HepG2 (cell line): ENCODE data around the gene ALDOA. TPM values are rescaled to one million over a fixed set of nuclear protein-coding genes. Genes with fewer than 3 reads are reported as not detected.

Source experiments
- BRCA1 ChIP-seq: sonication (generic); formaldehyde crosslinking; IDR thresholded peaks from 2 replicates; pipeline ENCODE4 v1.4.0; 2020; ENCODE audit warnings: missing genetic modification reagents
- CEBPG ChIP-seq: IDR thresholded peaks from 2 replicates; pipeline ENCODE4 v1.6.1; 2016
- ISX ChIP-seq: sonication (generic); formaldehyde crosslinking; conservative IDR thresholded peaks from 2 replicates; pipeline ENCODE4 v1.5.0; 2020; ENCODE audit warnings: missing genetic modification reagents
- PHF8 ChIP-seq: sonication (generic); formaldehyde crosslinking; IDR thresholded peaks from 2 replicates; pipeline ENCODE4 v1.5.0; 2020; ENCODE audit warnings: missing genetic modification reagents
- PPARG ChIP-seq: conservative IDR thresholded peaks from 2 replicates; pipeline ENCODE4 v1.6.1; 2016; ENCODE audit warnings: missing biosample characterization, missing genetic modification reagents
- ZFP90 ChIP-seq: sonication (generic); formaldehyde crosslinking; IDR thresholded peaks from 2 replicates; pipeline ENCODE4 v1.8.0; 2022; ENCODE audit warnings: missing genetic modification reagents, mild to moderate bottlenecking, inconsistent platforms, borderline replicate concordance
- ZNF572 ChIP-seq: sonication (generic); formaldehyde crosslinking; IDR thresholded peaks from 2 replicates; pipeline ENCODE4 v1.5.1; 2020; ENCODE audit warnings: mild to moderate bottlenecking, missing genetic modification reagents
- ZNF709 ChIP-seq: sonication (generic); formaldehyde crosslinking; IDR thresholded peaks from 2 replicates; pipeline ENCODE4 v1.5.0; 2020; ENCODE audit warnings: mild to moderate bottlenecking, missing genetic modification reagents
- ZNF746 ChIP-seq: sonication (generic); formaldehyde crosslinking; IDR thresholded peaks from 2 replicates; pipeline ENCODE4 v1.8.0; 2022; ENCODE audit warnings: mild to moderate bottlenecking, missing genetic modification reagents
- polyA plus RNA-seq, 8 experiments: library from polyadenylated mRNA; depleted of rRNA in 3 of 8; stranded (reverse) in 7 of 8; unstranded in 1 of 8; fragments of >200 nt; fragmentation: Illumina TruSeq in 4 of 8; extraction: Trizol in 4 of 8; gene quantifications; 2 replicates each; pipeline versions ENCODE4 v1.2.1 to v1.2.3, GENCODE V29; 2011 to 2016; ENCODE audit warnings: low read depth in 4 of 8, missing spikeins in 1 of 8, mixed read lengths in 1 of 8; ENCODE audit not compliant: insufficient read depth in 1 of 8
- total RNA-seq, 5 experiments: library from RNA; depleted of rRNA; stranded (reverse); fragments of >200 nt; fragmentation: Illumina TruSeq; extraction: Trizol; gene quantifications; 2 replicates each; pipeline ENCODE4 v1.2.3, GENCODE V29; 2016; ENCODE audit warnings: low read depth in 1 of 5
- TF ChIP-seq, protein P1 (sequence below), 2 experiments: fragments of 450-650 bp in 1 of 2; sonication (generic) in 1 of 2; formaldehyde crosslinking in 1 of 2; IDR thresholded peaks; 2 replicates each; pipeline versions ENCODE4 v1.6.1 to v1.8.0; 2016 to 2022; ENCODE audit warnings: antibody characterized with exemption in 1 of 2, mild to moderate bottlenecking in 1 of 2, missing genetic modification reagents in 1 of 2
- TF ChIP-seq, protein P2 (sequence below): sonication (generic); formaldehyde crosslinking; IDR thresholded peaks from 2 replicates; pipeline ENCODE4 v1.8.0; 2022; ENCODE audit warnings: missing genetic modification reagents, mild to moderate bottlenecking, borderline replicate concordance
- TF ChIP-seq, protein P3 (sequence below): sonication (generic); formaldehyde crosslinking; IDR thresholded peaks from 2 replicates; pipeline ENCODE4 v1.4.0; 2020; ENCODE audit warnings: missing genetic modification reagents, mild to moderate bottlenecking, borderline replicate concordance
- TF ChIP-seq, protein P4 (sequence below): sonication (generic); formaldehyde crosslinking; IDR thresholded peaks from 2 replicates; pipeline ENCODE4 v1.8.0; 2022; ENCODE audit warnings: mild to moderate bottlenecking, missing genetic modification reagents, borderline replicate concordance
- TF ChIP-seq, protein P5 (sequence below): sonication (generic); formaldehyde crosslinking; IDR thresholded peaks from 2 replicates; pipeline ENCODE4 v1.4.0; 2020; ENCODE audit warnings: missing genetic modification reagents, mild to moderate bottlenecking, borderline replicate concordance

The ALDOA gene
- total and polyA plus RNA-seq, 2 of the 13 experiments (the other 11 are each of a cell fraction or from before 2014, with no cell fraction given): 925 to 1,884 TPM

DNA sequence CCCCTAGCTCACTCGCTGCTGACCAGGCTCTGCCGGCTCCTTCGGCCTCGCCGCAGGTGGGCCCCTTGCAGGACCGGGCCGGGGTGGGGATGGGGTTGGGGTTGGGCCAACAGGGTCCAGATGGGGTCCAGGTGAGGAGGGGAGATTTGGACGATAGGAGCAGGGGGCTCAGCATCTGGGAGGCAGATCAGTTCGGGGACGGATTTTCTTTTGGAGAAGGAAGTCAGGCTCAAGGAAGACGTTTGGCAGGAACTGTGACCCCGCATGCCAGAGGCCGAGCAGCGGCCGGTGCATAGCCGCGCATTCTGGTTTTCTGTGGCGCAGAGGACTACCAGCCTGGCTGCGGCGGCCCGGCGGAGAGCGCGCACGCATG is 845 bp upstream of the ALDOA start (continued):
- TF ChIP-seq, protein P1, sequence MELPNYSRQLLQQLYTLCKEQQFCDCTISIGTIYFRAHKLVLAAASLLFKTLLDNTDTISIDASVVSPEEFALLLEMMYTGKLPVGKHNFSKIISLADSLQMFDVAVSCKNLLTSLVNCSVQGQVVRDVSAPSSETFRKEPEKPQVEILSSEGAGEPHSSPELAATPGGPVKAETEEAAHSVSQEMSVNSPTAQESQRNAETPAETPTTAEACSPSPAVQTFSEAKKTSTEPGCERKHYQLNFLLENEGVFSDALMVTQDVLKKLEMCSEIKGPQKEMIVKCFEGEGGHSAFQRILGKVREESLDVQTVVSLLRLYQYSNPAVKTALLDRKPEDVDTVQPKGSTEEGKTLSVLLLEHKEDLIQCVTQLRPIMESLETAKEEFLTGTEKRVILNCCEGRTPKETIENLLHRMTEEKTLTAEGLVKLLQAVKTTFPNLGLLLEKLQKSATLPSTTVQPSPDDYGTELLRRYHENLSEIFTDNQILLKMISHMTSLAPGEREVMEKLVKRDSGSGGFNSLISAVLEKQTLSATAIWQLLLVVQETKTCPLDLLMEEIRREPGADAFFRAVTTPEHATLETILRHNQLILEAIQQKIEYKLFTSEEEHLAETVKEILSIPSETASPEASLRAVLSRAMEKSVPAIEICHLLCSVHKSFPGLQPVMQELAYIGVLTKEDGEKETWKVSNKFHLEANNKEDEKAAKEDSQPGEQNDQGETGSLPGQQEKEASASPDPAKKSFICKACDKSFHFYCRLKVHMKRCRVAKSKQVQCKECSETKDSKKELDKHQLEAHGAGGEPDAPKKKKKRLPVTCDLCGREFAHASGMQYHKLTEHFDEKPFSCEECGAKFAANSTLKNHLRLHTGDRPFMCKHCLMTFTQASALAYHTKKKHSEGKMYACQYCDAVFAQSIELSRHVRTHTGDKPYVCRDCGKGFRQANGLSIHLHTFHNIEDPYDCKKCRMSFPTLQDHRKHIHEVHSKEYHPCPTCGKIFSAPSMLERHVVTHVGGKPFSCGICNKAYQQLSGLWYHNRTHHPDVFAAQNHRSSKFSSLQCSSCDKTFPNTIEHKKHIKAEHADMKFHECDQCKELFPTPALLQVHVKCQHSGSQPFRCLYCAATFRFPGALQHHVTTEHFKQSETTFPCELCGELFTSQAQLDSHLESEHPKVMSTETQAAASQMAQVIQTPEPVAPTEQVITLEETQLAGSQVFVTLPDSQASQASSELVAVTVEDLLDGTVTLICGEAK (IDR thresholded peaks at IDR 0.05): no peak
- TF ChIP-seq, protein P1 (CRISPR knock-in tag; IDR thresholded peaks at IDR 0.05): no peak
- TF ChIP-seq PHF8 (no peak), ZNF709 (CRISPR knock-in tag) (no peak), ZNF746 (CRISPR knock-in tag) (no peak), ZFP90 (CRISPR knock-in tag) (no peak), BRCA1 (CRISPR knock-in tag) (0 out of 2 replicates have a peak, but pooled peaks have one; percentile 28), PPARG (no peak), ZNF572 (no peak), ISX (CRISPR knock-in tag) (0 out of 2 replicates have a peak, but pooled peaks have one; percentile 66), CEBPG (no peak)
- TF ChIP-seq, protein P2, sequence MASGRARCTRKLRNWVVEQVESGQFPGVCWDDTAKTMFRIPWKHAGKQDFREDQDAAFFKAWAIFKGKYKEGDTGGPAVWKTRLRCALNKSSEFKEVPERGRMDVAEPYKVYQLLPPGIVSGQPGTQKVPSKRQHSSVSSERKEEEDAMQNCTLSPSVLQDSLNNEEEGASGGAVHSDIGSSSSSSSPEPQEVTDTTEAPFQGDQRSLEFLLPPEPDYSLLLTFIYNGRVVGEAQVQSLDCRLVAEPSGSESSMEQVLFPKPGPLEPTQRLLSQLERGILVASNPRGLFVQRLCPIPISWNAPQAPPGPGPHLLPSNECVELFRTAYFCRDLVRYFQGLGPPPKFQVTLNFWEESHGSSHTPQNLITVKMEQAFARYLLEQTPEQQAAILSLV: no peak
- TF ChIP-seq, protein P3, sequence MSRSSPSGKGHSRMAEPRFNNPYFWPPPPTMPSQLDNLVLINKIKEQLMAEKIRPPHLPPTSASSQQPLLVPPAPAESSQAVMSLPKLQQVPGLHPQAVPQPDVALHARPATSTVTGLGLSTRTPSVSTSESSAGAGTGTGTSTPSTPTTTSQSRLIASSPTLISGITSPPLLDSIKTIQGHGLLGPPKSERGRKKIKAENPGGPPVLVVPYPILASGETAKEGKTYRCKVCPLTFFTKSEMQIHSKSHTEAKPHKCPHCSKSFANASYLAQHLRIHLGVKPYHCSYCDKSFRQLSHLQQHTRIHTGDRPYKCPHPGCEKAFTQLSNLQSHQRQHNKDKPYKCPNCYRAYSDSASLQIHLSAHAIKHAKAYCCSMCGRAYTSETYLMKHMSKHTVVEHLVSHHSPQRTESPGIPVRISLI (CRISPR knock-in tag): no peak
- TF ChIP-seq, protein P4, sequence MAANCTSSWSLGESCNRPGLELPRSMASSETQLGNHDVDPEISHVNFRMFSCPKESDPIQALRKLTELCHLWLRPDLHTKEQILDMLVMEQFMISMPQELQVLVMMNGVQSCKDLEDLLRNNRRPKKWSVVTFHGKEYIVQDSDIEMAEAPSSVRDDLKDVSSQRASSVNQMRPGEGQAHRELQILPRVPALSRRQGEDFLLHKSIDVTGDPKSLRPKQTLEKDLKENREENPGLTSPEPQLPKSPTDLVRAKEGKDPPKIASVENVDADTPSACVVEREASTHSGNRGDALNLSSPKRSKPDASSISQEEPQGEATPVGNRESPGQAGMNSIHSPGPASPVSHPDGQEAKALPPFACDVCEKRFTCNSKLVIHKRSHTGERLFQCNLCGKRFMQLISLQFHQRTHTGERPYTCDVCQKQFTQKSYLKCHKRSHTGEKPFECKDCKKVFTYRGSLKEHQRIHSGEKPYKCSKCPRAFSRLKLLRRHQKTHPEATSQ: no peak; the same call in 1 of the 2 replicates
- TF ChIP-seq, protein P5, sequence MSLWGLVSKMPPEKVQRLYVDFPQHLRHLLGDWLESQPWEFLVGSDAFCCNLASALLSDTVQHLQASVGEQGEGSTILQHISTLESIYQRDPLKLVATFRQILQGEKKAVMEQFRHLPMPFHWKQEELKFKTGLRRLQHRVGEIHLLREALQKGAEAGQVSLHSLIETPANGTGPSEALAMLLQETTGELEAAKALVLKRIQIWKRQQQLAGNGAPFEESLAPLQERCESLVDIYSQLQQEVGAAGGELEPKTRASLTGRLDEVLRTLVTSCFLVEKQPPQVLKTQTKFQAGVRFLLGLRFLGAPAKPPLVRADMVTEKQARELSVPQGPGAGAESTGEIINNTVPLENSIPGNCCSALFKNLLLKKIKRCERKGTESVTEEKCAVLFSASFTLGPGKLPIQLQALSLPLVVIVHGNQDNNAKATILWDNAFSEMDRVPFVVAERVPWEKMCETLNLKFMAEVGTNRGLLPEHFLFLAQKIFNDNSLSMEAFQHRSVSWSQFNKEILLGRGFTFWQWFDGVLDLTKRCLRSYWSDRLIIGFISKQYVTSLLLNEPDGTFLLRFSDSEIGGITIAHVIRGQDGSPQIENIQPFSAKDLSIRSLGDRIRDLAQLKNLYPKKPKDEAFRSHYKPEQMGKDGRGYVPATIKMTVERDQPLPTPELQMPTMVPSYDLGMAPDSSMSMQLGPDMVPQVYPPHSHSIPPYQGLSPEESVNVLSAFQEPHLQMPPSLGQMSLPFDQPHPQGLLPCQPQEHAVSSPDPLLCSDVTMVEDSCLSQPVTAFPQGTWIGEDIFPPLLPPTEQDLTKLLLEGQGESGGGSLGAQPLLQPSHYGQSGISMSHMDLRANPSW (CRISPR knock-in tag): no peak
